ENCODE results near the gene RFX3.

The RFX3 gene

DNA sequence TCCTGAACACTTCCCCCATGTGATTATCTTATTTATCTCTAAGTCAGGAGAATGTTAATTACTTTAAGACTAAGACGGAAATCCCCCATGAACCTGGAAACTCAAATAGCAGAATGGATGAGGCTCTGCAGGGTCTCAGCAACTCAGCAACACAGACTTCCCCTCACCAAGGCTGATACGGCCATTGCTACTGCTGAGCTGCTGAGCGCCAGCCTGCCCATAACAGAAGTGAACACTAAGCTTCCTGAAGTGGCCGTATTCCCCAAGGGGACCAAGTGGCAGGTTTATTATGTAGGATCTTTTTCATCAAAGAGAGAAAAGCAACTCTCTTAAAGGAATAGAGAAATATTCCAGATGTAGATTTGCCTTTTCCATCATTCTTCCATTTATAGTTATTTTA is 311.1 kb downstream of the RFX3 start:
- DNase-seq (ENCODE audit: low spot score): no peak

DNA sequence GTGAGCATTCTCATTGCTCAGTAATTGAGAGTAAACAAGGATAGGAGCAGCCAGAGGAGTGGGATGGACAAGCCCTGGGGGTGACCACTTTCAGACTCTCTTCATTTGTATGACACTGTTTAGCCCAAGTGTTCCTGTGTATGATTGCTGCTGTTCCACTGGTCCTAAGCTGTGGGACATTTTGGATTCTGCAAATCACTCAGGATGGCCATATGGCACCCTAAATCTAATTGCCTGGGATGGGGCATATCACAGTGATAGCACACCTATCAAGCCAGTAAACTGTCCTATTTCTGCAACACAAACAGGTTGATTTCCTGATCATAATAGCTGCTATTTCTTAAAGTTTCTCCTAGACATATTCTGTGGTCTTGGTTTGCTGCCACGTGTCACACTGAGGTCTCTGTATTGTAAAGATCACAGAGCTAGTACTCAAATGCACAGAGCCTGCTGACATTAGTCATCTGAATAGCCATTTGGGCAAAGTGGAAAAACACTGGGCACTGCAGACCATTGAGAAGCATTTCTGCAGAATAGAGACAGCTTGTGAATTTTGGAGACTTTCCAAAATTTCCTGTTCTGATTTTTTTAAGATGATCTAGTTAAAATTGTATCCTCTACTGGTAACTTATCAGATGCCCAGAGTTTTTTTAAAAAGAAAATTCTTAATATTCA is 320.2 kb downstream of the RFX3 start:
- no peak for DNase-seq (ENCODE audit: low spot score)

DNA sequence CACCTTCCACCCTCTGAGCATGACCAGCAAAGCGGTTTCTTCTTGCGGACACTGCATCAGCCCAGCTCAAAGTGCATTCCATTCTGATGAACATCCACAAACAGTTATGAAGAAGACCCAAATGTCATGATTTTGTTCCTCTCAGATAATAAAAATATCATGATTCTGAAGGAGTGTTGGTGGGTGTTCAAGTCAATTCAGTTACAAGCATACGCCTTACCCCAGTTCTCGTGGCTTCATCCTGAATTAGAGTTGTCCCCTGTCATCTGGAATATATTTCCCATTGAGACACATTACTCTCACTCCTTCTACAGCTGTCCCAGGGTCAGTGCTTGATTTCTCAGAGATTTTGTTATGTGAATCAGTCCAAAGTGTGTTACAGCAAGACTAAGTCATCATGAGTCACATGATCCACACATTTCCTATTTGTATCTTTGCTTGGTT is 325.4 kb downstream of the RFX3 start:
- no peak for DNase-seq (ENCODE audit: low spot score)

DNA sequence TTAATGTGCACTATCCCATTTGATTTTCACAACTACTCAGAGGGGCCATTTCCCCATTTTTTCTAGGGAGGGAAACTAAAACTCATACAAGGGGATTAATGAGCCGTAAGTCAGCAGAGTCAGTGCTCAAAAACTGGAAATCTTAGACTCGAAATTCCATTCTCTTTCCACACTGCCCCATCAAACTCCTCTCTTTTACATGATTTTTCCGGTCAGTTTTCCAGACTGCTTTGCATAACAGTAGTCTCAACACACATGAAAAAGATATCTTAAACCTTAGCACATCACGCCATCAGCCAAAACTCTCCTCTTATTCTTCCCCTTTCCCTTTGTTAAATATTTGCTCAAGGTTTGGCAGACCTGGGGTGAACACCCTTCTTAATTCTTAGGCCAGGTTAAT is 332.0 kb downstream of the RFX3 start:
- no peak for DNase-seq (ENCODE audit: low spot score)

DNA sequence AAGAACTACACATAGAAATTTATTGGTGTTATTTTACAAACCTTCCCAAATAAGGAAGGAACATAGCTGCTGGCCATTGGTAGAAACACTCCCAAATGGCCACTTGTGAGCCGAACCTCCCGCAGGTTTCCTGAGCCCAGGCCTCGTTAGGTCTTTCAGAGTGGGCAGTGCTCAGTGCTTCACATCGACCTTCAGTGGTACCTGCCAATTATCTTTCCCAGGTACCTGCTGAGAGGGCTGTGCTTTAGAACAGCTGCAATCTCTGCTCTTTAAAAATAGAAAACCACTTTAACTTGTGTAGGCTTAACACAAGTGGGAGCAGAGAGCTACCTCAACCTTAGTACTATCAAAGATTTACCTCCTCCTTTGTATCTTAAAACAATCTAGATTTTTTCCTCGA is 334.1 kb downstream of the RFX3 start:
- no peak for DNase-seq (ENCODE audit: low spot score)

DNA sequence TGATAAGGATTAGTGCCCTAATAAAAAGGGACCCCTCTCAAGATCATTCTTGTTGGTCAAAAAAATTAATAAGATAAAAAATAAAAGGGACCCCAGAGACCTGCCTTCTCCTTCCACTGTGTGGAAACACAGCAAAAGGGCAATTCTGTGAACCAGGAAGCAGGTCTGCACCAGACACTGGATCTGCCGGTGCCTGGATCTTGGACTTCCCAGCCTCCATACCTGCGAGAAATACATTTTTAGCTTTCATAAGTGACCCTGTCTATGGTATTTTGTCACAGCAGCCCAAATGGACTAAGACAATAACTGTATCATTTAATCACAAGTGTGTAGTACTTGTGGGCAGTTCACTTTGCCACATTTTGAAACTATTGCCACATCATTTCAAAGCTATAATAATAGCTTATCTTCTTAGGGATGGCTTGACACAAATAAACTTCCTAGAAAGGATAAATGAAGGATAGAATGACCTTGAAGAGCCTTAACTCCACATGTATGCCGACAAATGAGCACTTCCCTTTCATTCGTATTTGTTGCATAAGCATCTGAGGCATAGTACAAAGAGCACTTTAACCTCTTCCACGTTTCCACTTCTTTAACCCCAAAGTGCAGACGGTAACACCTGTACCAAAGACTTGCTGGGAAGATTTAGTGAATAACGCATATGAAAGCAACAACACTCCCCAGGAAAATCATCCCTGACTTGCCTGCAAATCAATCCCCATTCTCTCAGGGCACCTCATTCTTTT is 336.5 kb downstream of the RFX3 start:
- no peak for DNase-seq (ENCODE audit: low spot score)

DNA sequence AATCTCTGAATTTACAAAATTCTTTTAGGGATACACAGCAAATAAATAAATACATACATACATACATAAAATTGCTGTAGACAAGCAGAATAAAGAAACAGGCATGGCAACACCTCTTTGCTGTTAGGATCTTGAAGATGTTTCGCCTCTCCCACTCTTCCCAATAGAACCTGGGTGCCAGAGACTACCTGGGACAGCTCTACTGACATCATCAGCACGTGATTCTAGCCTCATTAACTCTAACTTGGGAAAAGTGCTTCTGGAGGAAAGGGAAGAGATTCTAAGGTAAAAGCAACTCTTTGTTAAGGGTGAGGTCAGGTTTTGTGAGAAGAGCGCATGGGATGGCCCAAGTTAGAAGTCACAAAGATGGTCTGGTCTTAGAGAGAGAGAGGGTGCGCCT is 339.1 kb downstream of the RFX3 start:
- DNase-seq (ENCODE audit: low spot score): no peak

DNA sequence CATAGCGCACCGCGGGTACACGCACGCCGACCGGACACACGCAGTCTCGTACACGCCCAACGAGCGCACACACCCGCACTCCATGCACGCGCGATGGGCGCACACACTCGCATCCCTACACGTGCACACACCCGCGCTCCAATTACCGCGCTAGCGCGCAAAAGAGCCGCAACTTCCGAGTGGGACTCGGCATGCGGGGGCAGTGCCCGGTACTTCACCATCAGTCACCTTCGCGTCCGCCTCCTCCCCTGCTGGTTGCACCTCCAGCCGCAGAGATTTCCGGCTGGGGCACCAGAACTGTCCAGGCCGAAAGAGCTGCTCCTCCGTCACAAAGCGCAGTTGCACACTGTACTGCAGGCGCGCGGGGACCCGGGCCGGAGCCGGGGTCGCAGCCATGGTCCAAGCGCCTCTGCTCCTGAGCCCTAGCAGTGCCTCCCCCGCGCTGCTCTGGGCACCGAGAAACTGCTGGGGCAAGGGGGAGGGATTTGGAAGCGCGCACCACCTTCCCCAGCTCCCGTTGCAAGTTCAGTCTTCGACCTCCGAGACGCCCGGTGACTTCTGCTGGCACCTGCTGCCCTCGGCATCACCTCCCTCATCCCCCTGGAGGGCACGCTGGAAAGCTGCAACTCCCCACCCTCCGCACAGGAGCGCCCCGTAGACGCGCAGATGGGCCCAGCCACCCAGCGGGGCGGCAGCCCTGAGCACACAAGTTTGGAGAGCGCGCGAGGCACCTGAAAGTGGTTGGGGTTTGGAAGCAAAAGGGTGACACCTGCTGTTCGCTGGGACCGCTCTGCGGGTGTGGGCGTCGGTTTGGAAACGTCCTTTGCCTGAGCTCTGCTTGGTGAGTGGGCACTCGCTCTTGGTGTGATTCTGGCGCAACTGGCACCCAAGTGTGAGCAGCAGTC is 344.5 kb downstream of the RFX3 start:
- no peak for DNase-seq (ENCODE audit: low spot score)

DNA sequence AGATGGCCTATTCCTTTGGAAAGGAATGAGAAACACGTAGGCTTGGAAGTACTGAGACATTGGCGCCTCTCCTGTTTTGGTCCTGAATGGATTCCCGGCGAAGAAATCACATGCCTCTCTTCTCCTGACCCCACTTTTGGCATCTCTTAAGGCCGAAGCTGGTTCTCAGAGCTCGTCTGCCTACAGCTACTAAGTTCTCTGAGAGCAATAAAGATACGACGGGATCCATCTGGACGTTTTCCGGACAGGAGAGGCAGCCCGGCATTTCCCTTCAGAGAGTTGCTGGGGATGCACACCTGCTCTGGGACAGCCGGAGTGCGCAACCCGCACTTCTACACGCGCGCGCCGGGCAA is 345.1 kb downstream of the RFX3 start:
- DNase-seq (ENCODE audit: low spot score): no peak

DNA sequence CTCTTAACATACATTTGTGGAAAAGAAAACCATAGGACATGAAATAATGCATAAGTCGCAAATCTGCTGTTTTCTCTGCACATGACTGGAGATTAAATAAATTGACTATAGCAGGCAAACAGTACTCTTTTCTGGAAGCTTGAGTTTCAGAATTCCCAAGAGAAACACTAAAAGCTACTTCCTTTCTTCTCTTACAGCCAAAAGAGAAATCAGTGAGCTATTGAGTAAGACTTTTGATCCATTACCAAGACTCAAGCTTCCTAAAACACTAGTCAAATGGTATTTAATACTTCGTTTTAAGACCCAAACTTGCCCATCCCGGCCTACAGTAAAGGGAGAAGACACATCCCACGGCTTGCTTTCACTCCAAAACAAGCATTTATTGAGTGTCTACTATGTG is 346.1 kb downstream of the RFX3 start:
- DNase-seq (ENCODE audit: low spot score): no peak

DNA sequence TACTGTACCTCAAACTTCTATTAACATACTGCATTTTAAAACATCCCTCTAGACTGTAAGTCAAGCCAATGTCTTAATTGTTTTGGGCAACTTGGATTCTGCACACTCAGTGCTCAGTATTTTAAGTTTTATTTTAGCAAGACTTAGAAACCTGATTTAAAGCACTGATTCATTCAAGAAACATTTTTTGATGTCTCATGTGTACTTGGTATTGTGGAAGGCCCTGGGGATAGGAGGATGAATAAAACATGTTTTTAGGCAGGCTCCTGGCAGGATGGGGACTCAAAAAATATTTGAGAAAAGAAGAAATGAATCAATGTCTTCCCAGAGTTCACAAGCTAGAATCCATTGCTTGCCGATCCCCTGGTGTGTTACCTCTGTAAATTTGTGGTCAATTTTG is 347.9 kb downstream of the RFX3 start:
- DNase-seq (ENCODE audit: low spot score): no peak

DNA sequence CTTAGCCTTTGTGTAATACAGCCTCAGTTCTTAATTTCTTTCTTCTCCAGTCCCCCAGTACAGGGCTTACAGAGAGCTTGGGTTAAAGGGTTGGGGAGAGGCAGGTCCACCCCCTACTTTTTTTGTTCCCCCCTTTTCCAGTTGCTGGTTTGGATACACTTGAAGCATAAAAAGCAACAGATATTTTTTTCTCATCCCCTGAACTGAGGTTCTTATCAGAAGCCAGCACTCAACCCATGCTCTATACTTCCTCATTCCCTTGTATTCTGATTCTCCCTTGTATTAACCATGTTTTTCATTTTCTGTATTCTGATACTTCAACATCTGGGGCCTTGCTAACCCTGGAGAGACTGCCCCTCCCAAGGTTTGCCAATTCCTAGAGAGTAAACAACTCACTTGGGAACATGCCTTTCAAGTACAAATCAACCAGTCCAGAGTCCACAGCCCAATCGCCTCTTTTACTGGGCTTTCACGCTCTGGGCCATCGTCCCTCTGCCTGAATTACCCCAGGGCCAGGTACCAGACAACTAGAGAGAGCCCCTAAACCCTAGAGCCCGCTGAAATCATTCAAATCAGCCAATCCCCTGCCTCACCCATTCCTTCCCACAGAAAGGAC is 348.5 kb downstream of the RFX3 start:
- DNase-seq (ENCODE audit: low spot score): no peak

DNA sequence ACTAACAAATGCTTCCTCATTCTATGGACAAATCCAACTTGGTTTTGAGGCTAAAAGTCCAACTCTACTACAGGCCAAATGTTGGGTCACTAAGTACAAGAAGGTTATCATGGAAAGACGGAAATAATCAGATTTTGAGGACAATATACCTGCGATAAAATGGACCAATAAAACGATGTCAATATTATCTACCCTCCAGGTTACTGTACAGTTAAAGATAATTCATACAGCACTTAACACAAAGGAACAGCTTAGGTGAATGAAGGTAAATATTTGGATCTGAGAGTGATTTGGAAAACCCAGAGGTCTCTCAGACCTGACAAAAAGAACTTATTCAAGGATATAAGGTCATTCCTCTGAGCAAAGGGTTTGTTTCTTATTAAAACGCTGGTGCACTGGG is 352.4 kb downstream of the RFX3 start:
- DNase-seq (ENCODE audit: low spot score): no peak

DNA sequence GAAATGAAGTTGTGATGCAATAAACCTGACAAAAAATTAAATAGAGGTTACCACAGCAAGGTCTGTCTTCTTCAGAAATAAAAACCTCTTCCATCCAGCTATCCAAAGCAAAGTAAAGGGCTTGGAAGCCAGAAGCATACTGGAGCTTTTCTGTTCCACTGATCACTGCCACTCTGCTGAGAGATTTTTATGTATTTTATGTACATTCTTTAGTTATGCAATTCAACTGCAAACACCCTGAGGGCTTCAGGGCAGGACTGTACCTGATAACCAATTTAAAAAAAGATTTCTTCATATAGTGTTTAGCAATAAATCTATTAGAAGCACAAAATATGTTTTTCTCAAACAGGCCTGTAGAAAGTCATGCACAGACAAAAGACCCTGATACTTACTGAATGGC is 355.0 kb downstream of the RFX3 start:
- DNase-seq (ENCODE audit: low spot score): no peak
